Amniotic stem cell (primary cell): ENCODE measurements around the gene YWHAG.
"Not testable (repeated sequence)": the region's sequence is repeated elsewhere in the genome, so short reads cannot be mapped to it uniquely, and the experiment has no call there.

Experiments
- DNase-seq: peaks from one replicate; lab custom pipeline; 2025; lab: John Stamatoyannopoulos, UW

YWHAG gene

DNA sequence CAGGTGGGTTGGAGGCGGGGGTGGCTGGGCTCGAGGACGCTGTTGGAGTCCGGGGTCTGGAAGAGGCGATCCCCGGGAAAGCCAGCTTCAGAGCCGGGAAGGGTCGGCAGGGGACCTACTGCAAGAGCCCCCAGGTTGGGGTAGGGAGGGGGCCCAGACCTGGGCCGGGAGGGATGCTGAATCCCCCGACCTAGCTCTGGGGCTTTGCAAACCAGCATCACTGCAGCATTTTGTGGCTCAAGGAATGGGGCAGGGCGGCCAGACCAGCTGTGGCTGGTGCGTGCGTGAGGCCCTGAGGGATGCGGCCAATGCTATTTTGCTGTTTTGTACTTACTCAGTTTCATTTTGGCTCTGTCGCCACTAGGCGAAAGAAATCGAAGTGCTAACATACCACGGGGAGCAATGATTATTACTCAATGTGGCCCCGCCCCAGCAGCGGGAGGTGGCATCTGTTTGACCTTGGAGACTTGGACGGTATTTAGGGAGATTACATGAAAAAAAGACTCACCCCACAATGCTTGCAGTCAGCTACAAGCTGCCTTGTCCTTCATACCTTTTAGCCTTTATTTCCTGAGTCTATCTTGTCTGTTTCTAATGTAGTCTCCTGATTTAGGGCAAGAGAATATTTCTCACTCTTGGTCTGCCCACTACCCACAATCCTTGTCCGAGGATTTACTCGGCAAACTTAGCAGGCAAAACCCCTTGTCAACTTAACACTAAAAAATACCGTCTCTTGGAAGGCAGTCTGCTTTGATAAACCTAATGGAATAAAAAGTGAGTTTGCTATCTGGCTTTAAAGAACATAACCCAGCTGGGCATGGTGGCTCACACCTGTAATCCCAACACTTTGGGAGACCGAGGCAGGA is 40.1 kb downstream of the YWHAG start:
- DNase-seq = peak; percentile 76

DNA sequence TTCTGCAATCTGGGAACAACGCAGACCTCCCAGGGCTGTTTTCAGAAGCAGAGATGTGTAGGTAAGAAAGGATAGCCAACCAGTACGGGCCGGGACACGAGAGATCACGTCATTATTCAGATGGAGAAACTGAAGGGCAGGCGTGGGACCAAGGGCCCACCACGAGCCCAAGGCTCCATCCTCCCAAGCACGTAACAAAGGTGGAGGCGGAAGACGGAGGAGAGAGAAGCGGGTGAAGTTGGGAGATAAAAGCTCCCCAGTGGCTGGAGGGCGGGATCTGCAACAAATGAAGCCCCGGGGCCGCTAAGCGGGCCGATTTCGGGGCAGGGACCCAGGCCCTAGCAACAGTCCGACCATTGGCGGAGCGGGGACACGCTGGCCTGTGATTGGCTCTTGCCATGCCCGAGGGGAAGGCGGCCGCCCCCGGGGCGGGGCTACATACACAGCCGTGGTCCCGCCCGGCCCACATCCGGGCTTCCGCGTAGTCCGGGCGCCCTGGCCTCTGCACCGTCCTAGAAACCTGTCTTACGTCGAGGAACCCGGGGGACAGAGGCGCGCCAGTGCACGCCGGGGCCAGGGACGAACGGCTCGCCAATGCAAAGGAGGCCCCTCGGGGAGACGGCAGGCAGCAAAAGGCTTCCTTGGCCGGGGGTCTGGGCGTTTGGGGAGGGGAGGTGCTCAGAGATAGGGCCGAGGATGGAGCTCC is 40.9 kb downstream of the YWHAG start:
- DNase-seq = peak; percentile 92

DNA sequence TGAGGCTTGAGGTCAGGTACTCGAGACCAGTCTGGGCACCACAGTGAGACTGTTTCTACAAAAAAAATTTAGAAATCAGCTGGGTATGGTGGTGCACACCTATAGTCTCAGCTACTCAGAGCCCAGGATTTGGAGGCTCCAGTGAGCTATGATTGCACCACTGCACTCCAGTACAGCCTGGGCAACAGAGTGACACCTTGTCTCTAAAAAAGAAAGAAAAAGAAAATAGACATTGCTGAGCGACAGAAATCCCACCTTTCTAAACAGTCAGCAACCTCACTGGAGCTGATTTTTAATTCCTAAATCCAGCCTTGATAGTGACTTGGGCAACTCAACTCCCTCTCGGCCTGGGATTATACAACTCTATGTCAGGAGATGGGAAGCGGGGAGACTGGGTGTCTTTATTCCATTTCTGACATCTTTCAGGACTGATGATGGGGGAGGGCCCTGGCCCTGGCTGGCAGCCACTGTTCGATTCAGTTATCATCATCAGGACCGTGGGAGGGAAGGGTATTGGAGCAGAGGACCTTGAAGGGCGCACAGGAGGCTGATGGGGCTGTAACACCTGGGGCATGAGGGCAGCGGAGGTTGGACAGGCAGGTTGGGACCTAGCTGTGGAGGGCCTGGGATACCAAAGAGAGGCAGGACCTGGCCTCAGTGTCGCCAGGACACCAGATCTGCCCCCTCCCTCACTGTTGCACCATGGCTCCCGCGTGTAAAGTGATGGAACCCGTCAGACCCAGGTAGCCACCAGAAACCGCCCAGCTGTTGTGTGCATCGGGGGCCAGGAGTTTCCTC is 41.6 kb downstream of the YWHAG start:
- DNase-seq = no peak

DNA sequence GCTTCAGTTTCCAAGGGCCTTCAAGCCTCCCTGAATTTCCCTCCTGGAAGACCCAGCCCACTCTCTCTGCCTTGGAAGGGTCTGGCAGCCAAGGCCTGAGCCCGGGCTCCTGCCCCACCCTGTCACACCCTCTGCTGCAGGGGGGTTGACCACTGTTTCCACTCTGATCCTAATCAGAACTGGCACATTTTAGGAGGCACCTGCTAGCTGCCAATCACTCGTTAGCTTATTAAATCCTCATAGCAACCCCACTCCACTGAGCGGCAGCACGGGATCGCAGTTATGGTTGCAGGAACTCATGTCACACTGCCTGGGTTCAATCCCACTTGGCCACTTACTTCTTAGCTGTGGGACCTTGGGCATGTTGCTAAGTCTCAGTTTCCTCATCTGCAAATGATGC is 43.4 kb downstream of the YWHAG start:
- DNase-seq = no peak

DNA sequence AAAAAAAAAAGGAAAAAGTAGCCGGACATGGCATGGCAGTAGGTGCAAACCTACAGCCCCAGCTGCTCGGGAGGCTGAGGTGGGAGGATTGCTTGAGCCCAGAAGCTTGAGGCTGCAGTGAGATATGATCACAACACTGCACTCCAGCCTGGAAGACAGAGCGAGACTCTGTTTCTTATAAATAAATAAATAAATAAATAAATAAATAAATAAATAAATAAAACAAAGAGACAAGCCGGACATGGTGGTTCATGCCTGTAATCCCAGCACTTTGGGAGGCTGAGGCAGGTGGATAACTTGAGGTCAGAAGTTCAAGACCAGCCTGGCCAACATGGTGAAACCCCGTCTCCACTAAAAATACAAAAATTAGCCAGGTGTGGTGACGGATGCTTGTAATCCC is 44.1 kb downstream of the YWHAG start:
- DNase-seq = not testable (repeated sequence)

DNA sequence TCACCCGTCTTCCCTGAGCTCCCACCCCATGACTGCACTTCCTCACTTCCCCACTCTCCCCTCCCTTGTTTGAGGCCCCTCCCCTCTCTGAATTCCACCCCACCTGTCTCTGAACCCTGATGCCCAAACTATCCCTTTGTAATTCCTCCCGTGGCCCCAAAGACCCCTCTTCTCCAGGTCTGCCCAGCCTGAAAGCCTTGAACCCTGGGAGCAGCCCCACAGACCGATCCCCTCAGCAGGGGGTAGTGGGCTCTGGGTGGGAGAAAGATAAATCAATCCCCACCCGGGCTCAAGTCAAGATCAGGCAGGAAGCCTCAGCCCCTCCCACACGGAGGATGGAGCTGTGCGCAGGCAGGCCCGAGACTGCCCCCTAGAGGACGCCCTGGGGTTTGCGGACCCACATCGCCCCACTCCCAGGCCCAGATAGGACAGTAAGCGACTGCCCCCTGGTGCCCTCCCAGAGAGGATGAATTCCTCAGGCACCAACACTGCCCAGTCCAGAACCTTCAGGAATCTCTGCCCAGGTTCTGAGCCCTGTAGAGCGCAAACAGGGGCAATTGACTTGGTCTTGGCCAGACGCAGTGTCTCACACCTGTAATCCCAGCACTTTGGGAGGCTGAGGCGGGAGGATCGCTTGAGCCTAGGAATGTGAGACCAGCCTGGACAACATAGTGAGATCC is 44.6 kb downstream of the YWHAG start:
- DNase-seq = peak; percentile 45

DNA sequence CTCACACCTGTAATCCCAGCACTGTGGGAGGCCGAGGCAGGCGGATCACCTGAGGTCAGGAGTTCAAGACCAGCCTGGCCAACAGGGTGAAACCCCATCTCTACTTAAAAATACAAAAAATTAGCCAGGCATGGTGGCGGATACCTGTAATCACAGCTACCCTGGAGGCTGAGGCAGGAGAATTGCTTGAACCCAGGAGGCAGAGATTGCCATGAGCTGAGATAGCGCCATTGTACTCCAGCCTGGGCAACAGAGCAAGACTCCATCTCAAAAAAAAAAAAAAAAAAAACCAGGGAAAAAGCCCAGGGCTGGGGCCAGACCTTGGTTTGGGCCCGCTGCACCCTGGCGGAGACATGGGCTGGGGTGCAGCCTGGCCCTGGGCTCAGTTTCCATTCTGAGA is 47.0 kb downstream of the YWHAG start:
- DNase-seq = not testable (repeated sequence)

DNA sequence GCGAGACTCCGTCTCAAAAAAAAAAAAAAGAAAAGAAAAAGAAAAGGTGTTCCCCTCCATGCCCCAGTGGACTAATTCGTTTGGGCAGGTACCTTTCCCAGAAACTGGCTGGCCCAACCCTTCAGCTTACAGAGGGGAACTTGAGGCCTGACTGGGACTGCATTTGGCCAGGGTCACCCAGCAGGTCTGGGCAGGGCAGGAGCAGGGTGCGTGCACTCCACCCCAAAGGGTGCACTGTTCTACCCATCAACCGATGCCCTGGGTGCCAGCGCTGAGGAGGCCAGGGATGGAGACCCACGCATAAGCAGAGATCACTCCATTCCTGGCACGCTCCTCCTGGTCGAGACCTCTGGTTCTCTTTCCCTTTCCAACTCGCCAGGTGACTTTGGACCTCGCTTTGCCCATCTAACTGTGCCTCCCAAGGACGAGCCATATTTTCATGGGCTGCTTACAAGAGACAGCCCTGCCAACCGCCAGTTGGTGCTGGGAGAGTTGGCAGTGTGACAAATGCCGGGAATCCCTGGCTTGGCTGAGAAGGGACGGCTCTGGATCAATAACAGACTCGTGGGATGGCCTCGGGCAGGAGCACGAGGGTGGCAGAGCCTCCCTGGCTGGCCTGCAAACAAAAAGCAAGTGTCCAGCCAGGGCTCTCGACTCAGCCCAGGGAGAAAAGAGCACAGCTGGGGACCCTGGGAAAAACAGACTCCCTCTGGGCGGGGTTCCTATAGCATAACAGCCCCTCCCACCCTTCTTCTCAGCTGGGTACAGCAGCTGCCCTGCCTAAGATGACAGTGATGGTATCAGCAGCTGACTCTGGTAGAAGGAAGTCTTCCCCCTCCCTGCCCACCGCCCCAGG is 48.5 kb downstream of the YWHAG start:
- DNase-seq = no peak

DNA sequence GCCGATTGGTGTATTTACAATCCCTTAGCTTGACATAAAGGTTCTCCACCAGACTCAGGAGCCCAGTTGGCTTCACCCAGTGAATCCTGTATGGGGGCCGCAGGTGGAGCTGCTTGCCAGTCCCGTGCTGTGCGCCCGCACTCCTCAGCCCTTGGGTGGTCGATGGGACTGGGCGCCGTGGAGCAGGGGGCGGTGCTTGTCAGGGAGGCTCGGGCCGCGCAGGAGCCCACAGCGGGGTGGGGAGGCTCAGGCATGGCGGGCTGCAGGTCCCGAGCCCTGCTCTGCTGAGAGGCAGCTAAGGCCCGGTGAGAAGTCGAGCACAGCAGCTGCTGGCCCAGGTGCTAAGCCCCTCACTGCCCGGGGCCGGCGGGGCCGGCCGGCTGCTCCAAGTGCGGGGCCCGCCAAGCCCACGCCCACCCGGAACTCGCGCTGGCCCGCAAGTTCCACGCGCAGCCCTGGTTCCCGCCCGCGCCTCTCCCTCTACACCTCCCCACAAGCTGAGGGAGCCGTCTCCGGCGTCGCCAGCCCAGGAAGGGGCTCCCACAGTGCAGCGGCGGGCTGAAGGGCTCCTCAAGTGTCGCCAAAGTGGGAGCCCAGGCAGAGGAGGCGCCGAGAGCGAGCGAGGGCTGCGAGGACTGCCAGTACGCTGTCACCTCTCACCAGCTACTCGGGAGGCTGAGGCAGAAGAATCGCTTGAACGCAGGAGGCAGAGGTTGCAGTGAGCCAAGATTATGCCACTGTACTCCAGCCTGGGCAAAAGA is 49.3 kb downstream of the YWHAG start:
- DNase-seq = not testable (repeated sequence)

DNA sequence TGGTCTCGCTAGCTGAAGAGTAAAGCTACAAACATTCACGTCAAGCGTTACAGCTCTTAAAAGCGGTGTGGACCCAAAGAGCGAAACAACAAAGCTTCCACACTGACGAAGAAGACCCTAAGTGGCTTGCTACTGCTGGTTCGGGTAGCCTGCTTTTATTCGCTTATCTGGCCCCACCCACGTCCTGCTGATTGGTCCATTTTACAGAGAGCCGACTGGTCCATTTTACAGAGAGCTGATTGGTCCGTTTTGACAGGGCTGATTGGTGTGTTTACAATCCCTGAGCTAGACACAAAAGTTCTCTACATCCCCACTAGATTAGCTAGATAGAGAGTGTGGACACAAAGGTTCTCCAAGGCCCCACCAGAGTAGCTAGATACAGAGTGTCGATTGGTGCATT is 49.9 kb downstream of the YWHAG start:
- DNase-seq = not testable (repeated sequence)

DNA sequence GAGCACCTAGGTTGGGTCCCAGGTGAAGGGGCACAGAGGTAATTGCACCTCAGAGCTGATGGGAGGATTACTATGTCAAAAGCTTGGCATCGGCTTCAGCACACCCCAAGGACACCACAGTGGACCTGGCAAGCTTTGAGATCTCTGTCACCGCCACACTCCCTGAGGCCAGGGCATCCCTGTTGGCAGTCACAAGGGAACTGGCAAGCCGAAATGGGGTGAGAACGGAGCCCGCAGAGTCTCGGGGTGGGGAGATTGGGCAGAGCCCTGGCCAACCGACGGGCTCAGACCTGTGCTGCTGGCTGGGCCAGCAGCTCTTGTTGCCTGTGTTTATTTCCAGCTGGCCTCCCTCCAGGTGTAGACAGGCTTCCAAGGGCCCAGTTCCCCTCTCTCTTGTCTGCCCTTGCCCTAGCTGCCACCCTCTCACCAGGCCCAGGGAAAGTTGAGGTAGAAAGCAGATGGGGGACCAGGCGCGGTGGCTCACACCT is 53.9 kb downstream of the YWHAG start:
- DNase-seq = no peak

DNA sequence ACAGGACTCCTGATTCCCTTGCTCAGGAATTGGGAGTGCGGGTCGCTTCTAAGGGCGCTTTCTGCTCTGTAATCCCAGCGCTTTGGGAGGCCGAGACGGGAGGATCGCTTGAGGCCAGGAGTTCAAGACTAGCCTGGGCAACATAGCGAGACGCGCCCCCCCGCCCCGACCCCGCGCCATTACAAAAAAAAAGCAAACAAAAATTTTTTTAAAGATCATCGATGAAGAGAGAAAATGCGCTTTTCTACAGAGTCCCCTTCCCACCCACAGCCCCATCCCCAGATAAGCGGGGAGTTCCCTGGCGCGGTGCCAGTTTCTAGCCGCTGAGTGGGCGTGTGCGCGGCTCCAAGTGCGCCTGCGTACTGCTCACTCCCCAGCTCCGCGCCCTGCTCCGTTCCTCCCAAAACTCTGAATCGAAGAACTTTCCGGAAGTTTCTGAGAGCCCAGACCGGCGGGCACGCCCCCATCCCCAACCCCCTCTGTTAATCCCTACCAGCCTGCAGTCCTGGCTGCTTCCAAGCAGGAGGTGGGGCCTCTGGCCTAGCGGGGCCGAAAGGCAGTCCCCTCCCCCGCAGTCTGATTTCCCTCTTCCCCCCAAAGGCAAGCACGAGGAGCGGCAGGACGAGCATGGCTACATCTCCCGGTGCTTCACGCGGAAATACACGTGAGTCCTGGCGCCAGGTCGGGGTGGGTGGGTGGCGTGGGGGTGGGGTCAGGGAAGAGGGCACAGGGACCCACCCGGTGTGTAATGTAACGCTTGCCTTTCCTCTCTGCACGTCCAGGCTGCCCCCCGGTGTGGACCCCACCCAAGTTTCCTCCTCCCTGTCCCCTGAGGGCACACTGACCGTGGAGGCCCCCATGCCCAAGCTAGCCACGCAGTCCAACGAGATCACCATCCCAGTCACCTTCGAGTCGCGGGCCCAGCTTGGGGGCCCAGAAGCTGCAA is 55.3 kb downstream of the YWHAG start:
- peak; percentile 71 for DNase-seq

DNA sequence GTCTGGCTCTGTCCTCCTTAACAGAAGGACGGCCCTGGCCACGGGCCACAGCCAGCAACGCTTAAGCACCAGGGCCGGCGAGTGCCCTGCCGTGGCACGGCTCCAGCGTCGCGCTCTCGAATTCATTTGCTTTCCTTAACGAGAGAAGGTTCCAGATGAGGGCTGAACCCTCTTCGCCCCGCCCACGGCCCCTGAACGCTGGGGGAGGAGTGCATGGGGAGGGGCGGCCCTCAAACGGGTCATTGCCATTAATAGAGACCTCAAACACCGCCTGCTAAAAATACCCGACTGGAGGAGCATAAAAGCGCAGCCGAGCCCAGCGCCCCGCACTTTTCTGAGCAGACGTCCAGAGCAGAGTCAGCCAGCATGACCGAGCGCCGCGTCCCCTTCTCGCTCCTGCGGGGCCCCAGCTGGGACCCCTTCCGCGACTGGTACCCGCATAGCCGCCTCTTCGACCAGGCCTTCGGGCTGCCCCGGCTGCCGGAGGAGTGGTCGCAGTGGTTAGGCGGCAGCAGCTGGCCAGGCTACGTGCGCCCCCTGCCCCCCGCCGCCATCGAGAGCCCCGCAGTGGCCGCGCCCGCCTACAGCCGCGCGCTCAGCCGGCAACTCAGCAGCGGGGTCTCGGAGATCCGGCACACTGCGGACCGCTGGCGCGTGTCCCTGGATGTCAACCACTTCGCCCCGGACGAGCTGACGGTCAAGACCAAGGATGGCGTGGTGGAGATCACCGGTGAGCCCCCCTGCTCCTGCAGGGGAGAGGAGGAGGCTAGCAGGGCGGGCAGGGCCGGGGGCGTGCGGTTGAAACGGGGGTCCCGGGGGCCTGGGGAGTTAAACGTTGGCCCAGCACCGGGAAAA is 56.2 kb downstream of the YWHAG start, which contains the start of gene HSPB1:
Gene HSPB1 (plus strand): TSS at position 327 of the 855 bp plus-strand sequence. CDS start 40 bp downstream, at position 367.
- no peak for DNase-seq

DNA sequence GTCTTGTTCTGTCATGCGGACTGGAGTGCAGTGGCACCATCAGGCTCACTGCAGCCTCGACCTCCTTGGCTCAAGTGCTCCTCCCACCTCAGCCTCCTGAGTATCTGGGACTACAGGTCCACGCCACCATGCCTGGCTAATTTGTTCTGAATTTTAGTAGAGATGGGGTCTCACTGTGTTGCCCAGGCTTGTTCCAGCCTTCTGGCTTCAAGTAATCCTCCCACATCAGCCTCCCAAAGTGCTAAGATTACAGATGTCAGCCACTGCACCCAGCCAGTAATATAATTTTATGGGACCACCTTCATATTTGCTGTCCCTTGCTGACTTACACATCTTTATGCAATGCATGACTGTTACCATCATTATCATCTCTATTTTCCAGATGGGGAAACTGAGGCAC is 57.8 kb downstream of the YWHAG start:
- DNase-seq = no peak

DNA sequence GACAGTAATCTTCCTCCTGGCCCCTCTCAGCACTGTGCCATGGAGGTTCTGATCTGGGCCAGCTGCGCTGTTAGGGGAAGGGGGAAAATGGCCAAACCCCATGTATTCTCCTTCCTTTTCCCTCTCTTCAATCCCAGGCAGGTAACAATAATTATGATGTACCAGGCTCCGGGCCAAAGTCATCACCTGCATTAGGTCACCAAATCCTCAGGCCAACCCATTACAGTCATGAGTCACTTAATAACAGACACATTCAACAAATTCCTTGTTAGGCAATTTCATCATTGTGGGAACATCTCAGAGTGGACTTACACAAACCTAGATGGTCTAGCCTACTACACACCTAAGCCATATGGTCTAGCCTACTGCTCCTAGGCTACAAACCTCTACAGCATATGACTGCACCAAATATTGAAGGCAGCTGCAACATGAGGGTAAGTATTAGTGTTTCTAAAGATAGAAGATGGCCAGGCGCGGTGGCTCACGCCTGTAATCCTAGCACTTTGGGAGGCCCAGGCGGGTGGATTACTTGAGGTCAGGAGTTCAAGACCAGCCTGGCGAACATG is 58.5 kb downstream of the YWHAG start:
- DNase-seq = no peak

DNA sequence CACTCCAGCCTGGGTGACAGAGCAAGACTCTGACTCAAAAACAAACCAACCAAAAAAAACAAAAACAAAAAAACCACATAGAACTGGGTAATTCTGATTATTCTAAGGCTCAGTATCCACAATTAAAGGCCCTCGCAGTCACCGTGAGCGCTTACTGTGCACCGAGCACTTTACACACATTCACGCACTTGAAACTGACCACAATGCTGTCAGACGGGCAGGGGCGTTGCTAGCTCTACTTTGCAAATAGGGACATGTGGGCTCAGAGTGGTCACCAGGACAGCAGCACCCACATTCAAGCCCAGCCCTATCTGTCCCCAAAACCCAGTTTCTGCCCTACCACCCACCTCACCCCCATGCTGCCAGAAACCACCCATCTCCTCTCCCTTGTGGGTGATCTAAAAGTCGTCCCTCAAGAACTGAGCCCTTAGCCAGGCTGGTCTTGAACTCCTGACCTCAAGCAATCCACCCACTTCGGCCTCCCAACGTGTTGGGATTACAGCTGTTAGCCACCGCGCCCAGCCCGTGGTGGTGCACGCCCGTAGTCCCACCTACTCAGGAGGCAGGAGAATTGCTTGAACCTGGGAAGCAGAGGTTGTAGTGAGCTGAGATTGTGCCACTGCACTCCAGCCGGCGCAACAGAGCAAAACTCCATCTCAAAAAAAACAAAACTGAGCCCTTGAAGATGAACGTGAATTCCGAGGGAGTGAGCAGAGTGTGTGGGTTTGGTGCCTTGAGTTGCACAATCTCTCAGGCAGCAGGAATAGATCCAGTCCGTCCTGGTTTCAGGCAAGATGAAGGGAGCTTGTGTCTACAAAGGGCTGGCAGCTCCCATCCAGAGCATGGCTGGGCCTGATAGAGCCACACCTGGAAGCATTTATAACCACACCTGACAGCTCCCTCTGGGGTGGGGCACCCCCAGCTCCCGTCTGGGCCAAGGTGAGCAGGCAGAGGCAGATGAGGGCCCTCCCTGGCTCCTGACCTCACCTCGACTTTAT is 61.7 kb downstream of the YWHAG start:
- DNase-seq = peak; percentile 35
